ENCODE results near the gene PROB1.
"Not testable (repeated sequence)": the region's sequence is repeated elsewhere in the genome, so short reads cannot be mapped to it uniquely, and the experiment has no call there.

Gene PROB1

DNA sequence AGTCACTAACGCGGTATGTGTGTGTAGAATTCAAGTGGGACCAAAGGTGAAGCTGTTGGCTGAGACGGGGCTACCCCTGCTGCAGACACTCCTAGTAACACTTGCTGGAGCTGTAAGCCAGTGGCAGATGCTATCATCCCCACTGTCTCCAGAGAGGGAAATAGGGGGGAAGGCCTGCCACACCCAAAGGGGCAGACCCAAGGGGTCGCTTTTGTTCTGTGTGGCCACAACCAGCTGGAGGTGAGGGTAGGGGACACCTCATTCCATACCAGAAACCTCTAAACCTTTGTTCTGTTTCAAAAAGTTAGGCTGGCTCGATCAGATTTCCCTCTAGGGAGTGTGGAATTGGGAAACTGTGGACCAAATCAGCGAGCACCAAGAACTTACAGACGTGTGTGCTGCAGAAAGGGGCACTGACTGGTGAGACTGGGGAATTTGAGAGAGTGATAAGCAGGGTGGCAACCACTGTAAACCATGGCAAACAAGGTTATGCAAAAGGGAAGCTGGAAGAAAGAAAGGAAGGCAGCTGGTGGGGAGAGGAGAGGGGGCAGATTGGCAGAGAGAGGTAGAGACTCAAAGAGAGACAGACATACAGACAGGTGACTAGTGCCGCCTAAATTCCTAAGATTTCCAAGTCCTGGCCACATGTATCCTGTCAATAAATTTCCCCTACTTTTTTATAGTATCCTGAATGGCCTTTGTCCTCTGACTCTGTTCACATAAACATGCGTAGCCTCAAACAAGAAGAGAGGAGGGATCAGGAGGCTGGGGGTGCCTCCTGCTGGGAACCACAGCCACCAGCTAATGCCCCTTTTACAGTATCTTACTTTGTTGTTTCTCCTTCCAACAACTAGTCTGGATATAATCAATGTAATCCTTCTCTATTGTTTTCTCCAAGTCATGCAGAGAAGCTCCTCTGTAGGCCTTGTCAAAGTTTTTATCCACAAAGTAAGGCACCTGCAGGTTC lies 24.6 kb upstream of the PROB1 start:
- Mint-ChIP-seq H3K36me3 (ENCODE audit: low read depth) (peaks cover 29% of the 10 kb centered on the region), H3K27me3 (no peaks in the 10 kb centered on the region), H3K4me3 (no peak overlapping the region), H3K4me1 (peaks cover 39% of the 10 kb centered on the region), H3K27ac (no peak overlapping the region), H3K9me3 (no peaks in the 10 kb centered on the region)
- DNase-seq (no peak), ATAC-seq (no peak)

DNA sequence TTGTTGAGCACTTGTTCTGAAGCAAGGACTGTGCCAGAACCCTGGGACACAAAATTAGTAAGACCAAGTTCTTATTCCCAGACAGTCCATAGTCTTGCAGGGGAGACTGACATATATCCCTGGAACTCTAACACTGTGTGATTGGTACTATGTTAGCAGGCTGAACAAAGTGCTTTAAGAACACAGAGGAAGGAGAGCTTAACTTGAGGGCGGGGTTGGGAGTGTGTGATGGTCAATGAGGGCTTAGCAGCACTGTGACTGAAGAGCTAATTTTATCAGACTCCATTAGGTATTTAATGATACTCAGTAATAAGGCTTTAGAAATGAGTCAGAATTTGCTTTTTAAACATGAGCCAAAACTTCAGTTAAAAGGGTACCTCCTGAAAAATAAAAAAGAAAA lies 23.9 kb upstream of the PROB1 start:
- no peak for DNase-seq
- Mint-ChIP-seq H3K36me3 (ENCODE audit: low read depth) (peaks cover 30% of the 10 kb centered on the region), H3K27ac (peak overlapping the region; percentile 12), H3K4me1 (peaks cover 46% of the 10 kb centered on the region), H3K9me3 (no peaks in the 10 kb centered on the region), H3K27me3 (no peaks in the 10 kb centered on the region), H3K4me3 (no peak overlapping the region)
- ATAC-seq = no peak

DNA sequence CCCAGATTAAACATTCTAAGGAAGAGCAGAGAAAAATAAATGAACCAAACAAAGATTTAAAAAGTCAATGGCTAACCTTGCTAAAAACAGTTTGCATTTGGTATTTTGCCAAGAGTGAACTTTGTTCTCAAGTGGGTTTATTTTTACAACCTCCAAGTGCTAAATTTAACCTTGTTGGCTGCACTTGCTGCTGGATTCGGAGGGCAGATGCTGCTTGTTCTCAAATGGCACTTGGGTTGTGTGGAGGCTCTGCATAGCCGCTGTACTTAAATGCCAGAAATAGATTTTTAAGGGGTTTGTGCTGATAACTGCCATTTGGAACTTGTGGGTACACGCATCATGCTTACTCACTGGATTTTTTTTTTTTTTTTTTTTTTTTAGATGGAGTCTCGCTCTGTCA lies 22.3 kb upstream of the PROB1 start:
- peaks cover 58% of the 10 kb centered on the region for H3K4me1 Mint-ChIP-seq
- no peak overlapping the region for H3K4me3 Mint-ChIP-seq
- peaks cover 30% of the 10 kb centered on the region for H3K36me3 Mint-ChIP-seq (ENCODE audit: low read depth)
- no peaks in the 10 kb centered on the region for H3K27me3 Mint-ChIP-seq
- no peaks in the 10 kb centered on the region for H3K9me3 Mint-ChIP-seq
- DNase-seq (no peak), ATAC-seq (peak; percentile 25)
- peak overlapping the region; percentile 93 for H3K27ac Mint-ChIP-seq

DNA sequence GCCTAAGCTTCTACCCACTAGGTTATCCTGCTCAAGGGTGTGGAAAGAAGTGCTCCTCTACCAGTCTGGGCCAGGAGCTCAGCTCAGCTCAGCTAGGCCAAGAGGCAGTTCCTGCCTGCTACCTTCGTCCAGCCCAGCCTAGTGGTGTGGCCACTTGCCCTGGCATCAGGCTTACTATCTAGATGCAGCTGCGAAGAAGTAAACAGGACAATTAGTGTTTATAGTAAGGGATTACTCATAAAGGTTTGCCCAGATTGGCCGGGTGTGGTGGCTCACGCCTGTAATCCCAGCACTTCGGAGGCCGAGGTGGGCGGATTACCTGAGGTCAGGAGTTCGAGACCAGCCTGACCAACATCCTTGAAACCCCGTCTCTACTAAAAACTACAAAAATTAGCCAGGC lies 21.7 kb upstream of the PROB1 start:
- peak overlapping the region; percentile 93 for H3K27ac Mint-ChIP-seq
- no peak overlapping the region for H3K4me3 Mint-ChIP-seq
- H3K36me3 Mint-ChIP-seq (ENCODE audit: low read depth) = peaks cover 34% of the 10 kb centered on the region
- H3K4me1 Mint-ChIP-seq = peaks cover 58% of the 10 kb centered on the region
- DNase-seq (no peak), ATAC-seq (no peak)
- no peaks in the 10 kb centered on the region for H3K9me3 Mint-ChIP-seq
- H3K27me3 Mint-ChIP-seq = no peaks in the 10 kb centered on the region

DNA sequence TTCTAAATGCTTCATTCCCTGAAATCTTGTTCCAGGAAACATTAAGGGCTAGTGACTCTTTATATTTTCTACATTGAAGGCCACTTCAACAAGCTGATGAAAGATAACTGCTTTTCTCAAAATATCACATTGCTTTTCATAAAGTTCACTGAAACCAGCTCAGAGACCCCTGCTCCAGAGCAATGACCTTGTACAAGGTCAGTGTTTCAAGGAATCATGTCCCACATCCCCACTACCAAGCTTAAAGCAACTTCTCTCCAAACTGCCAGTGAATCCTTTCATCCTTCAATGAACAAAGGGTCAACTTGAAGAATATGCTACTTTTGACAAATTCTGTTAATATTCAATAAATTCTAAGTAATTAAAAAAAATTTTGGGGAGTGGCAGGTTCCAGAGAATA lies 21.0 kb upstream of the PROB1 start:
- DNase-seq (no peak), ATAC-seq (no peak)
- Mint-ChIP-seq H3K27ac (peak overlapping the region; percentile 93), H3K9me3 (no peaks in the 10 kb centered on the region), H3K27me3 (no peaks in the 10 kb centered on the region), H3K4me1 (peaks cover 58% of the 10 kb centered on the region), H3K4me3 (peak overlapping the region; percentile 62), H3K36me3 (ENCODE audit: low read depth) (peaks cover 35% of the 10 kb centered on the region)

DNA sequence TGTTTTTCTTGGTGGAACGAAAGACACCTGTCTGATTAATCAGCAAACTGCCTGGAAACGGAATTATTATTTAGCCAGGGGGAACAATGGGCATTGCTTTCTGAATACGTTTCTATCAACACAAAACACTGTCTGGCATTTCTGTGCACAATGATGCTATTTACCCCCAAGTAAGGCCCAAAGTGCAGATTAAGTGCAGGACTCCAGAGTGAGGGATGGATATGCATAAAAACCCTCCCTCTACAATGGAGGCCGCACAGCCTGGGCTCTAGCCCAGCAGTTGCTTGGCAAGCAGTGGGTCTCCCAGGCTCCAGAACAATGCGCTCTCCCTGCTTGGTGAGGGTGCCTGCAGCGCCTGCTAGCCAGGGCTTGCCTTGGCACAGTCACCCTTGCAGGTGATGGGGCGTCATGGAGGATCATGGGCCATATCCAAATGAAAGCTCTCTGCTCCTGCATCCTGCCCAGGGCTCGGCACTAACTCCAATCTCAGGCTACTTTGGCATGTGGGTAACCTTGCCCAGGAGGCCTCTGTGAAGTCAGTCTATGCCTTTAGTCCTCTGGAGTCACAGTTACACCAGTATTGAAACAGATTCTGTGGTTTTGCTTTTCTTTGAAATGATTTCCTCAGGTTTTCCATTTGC lies 20.4 kb upstream of the PROB1 start:
- DNase-seq = peak; percentile 40
- Mint-ChIP-seq H3K27ac (peak overlapping the region; percentile 93), H3K27me3 (no peaks in the 10 kb centered on the region), H3K4me1 (peaks cover 58% of the 10 kb centered on the region), H3K9me3 (no peaks in the 10 kb centered on the region), H3K4me3 (peak overlapping the region; percentile 62), H3K36me3 (ENCODE audit: low read depth) (peaks cover 35% of the 10 kb centered on the region)
- ATAC-seq = peak; percentile 83

DNA sequence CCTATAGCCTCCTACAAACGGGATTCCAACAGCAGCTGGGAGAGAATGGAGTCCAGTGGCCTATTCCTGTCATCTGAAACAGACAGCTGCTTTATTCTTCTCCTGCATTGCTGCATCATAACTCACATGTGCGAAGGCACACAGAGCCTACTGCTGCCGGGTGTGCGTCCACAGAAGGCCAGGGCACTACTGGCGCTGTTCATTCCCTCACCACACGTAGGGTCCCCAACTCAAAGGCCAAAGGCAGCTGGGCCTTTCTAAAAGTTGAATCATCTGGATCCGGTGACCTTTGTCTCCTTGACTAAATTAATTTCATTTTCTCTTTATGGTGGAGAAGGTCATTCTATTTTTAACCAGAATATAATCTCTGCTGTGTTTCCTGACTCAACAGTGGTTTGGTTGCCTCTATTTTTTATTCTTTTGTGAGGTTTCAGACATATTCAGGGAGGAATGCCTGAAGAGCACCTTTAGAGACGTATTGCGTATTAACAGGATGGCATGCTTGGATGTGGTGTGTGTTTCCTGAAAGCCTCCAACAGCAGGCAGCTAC lies 19.8 kb upstream of the PROB1 start:
- peak; percentile 39 for DNase-seq
- Mint-ChIP-seq H3K4me3 (peak overlapping the region; percentile 62), H3K4me1 (peaks cover 58% of the 10 kb centered on the region), H3K9me3 (no peaks in the 10 kb centered on the region), H3K36me3 (ENCODE audit: low read depth) (peaks cover 32% of the 10 kb centered on the region), H3K27me3 (no peaks in the 10 kb centered on the region), H3K27ac (peak overlapping the region; percentile 93)
- ATAC-seq = peak; percentile 64

DNA sequence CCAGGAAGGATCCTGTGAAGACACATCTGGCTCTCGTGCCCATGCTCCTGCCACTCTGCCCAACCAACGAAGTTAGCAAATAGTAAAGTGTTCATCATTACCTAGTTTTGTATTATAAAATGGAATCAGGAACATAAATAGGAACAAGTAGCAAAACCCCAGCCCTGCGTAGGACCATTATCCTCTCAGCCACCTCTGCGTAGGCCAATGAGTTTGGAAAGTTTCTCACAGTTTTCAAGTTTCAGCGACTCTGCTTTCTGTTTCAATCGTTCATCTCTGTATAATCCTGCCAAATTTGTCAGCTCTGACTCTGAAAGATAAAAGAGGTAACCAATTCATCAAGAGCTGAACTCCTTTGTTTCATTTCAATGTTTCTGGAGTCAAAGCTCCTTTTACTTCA lies 19.1 kb upstream of the PROB1 start:
- peaks cover 29% of the 10 kb centered on the region for H3K36me3 Mint-ChIP-seq (ENCODE audit: low read depth)
- H3K9me3 Mint-ChIP-seq = no peaks in the 10 kb centered on the region
- H3K4me1 Mint-ChIP-seq = peaks cover 58% of the 10 kb centered on the region
- peak; percentile 45 for ATAC-seq
- peak overlapping the region; percentile 93 for H3K27ac Mint-ChIP-seq
- no peaks in the 10 kb centered on the region for H3K27me3 Mint-ChIP-seq
- no peak for DNase-seq
- H3K4me3 Mint-ChIP-seq = peak overlapping the region; percentile 62

DNA sequence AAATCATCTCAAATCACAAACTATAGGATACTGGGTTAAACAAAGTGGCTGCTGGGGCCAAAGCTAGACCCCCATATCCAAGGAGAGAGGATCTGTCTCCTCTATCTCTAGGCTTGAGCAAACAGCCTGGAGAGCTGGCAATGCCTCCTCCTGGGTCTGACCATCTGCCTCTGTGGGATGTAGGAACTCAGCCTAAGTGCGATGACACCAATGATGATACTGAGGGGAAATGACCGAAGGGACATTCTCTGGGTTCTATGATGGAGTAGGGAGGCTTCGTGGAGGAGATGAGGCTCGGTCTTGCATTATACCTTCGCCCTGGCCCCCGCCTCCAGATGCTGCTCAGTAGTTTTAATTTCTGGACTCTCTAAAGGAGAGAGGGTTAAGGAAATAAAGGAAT lies 18.2 kb upstream of the PROB1 start:
- Mint-ChIP-seq H3K27me3 (no peaks in the 10 kb centered on the region), H3K4me1 (peaks cover 52% of the 10 kb centered on the region), H3K36me3 (ENCODE audit: low read depth) (peaks cover 21% of the 10 kb centered on the region), H3K9me3 (no peaks in the 10 kb centered on the region), H3K27ac (no peak overlapping the region), H3K4me3 (no peak overlapping the region)
- DNase-seq (no peak), ATAC-seq (no peak)

DNA sequence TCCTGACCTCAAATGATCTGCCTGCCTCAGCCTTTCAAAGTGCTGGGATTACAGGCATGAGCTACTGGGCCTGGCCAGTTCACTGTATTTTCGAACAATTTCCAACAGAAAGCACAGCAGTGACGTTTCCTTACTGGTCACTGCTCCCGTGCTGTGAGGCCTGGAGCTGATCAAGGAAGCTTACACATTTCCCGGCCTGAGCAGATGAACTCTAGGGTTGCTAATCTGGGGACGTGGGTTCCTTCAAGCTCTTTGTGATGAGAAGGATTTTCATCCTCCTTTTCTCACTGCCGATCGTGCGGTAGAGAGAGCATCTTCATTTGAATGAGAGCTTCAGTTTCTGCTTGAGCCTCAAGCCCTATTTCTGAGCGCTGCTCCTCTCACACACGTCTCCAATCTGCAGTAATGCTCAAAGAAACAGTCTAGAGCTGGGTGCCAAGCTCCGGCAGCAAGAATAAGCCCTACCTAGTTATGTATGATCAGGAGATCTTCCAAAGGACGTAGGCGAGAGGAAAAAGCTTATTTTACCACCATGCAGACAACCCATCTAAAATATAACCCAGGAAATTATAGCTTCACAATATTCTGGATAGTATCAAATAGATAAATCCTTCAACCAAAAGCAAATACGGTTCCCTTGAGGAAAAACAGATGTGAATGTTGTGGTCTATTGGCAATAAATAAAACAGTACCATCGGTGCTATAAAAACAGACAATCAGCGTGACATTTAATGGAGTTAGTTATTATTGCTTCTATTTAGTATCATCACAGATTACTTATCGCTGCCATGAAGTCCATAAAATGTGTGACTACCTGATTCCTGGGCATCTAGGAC lies 16.3 kb upstream of the PROB1 start:
- no peak overlapping the region for H3K4me3 Mint-ChIP-seq
- peaks cover 43% of the 10 kb centered on the region for H3K4me1 Mint-ChIP-seq
- DNase-seq (no peak), ATAC-seq (no peak)
- peaks cover 20% of the 10 kb centered on the region for H3K36me3 Mint-ChIP-seq (ENCODE audit: low read depth)
- no peak overlapping the region for H3K27ac Mint-ChIP-seq
- H3K9me3 Mint-ChIP-seq = no peaks in the 10 kb centered on the region
- H3K27me3 Mint-ChIP-seq = no peaks in the 10 kb centered on the region

DNA sequence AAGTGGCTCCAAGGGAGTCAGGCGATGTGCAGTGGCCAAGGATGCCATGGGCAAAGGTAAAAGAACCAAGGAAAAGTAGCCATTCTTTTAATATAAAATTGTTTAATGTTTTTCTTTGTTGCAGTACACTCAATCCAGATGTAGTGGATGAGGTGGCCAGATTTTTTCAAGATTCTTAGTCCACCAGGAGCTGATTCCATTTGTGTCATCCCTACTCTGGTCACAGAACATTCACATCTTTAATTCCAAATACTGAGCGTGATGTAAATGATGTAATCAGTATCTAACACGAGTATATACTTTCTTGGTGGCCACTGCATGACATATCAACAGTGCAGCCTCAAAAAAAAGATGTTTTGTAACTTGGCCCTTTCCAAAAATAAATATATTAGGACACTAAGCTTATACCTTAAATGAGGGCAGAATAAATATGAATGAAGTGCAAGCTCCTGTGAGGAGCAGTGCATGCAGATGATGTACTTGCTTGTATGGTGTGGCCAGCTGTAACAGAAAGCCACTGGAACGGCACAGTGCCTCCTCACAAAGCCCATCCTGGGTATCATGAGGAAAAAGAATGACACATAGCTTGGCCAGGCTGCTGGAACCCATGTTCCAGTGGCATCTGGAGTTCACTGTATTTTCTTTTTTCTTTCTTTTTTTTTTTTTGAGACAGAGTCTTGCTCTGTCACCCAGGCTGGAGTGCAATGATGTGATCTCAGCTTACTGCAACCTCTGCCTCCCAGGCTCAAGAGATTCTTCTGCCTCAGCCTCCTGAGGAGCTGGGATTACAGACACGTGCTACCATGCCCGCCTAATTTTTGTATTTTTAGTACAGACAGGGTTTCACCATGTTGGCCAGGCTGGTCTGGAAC lies 15.5 kb upstream of the PROB1 start:
- DNase-seq (no peak), ATAC-seq (no peak)
- Mint-ChIP-seq H3K27me3 (no peaks in the 10 kb centered on the region), H3K4me3 (no peak overlapping the region), H3K27ac (no peak overlapping the region), H3K4me1 (peaks cover 37% of the 10 kb centered on the region), H3K9me3 (no peaks in the 10 kb centered on the region), H3K36me3 (ENCODE audit: low read depth) (peaks cover 20% of the 10 kb centered on the region)

DNA sequence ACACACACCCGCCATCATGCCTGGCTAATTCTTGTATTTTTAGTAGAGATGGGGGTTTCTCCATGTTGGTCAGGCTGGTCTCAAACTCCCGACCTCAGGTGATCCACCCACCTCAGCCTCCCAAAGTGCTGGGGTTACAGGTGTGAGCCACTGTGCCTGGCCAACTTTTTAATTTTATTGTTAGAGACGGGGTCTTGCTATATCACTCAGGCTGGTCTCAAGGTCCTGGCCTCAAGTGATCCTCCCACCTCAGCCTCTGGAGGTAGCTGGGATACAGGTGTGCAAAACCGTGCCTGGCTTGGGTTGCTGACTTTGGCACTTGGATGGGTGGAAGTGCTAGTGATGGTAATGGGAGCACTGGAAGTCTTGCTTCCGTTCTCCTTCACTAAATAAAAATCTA lies 14.2 kb upstream of the PROB1 start:
- Mint-ChIP-seq H3K4me1 (peaks cover 31% of the 10 kb centered on the region), H3K36me3 (ENCODE audit: low read depth) (peaks cover 16% of the 10 kb centered on the region)
- not testable (repeated sequence) for H3K9me3 Mint-ChIP-seq, ATAC-seq, H3K27ac Mint-ChIP-seq, DNase-seq, H3K4me3 Mint-ChIP-seq, H3K27me3 Mint-ChIP-seq

DNA sequence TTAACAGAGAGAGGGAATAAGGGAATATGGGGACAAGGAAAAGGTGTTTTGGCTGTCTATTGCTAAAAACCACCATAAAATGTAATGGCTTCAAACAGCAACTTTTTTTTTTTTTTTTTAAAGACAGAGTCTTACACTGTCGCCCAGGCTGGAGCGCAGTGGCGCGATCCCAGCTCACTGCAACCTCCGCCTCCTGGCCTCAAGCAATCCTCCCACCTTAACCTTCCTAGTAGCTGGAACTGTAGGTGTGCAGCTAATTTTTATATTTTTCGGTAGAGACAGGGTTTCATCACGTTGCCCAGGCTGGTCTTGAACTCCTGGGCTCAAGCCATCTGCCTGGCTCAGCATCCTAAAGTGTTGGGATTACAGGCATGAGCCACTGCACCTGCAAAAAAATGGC lies 13.3 kb upstream of the PROB1 start:
- H3K4me1 Mint-ChIP-seq = peaks cover 30% of the 10 kb centered on the region
- peaks cover 10% of the 10 kb centered on the region for H3K36me3 Mint-ChIP-seq (ENCODE audit: low read depth)
- DNase-seq (no peak), ATAC-seq (no peak)
- no peaks in the 10 kb centered on the region for H3K27me3 Mint-ChIP-seq
- H3K4me3 Mint-ChIP-seq = no peak overlapping the region
- no peak overlapping the region for H3K27ac Mint-ChIP-seq
- no peaks in the 10 kb centered on the region for H3K9me3 Mint-ChIP-seq

Data from activated naive CD8-positive, alpha-beta T cell treated with anti-CD3 and anti-CD28 coated beads, Interleukin-2, amount 50 U/mL, for 24 hours (primary cell).